HFF-Myc (cell line): ENCODE results near the gene ABHD16B.
A peak's percentile ranks its signal among the peaks of the same experiment; 100 is the strongest.

Source experiments
- DNase-seq: peaks from one replicate; pipeline ENCODE4 v3.0.0-alpha.2; 2011; ENCODE audit warnings: low read depth; ENCODE audit errors: extremely low read depth
- H3K4me3 ChIP-seq: replicated peaks from 2 replicates; pipeline ENCODE4 v1.5.1; 2011; ENCODE audit warnings: low read depth, mild to moderate bottlenecking, control low read depth, low read length
- CTCF ChIP-seq: IDR thresholded peaks from 2 replicates; pipeline ENCODE4 v1.5.1; 2012; ENCODE audit warnings: mild to moderate bottlenecking, low read depth, low read length, control low read depth; ENCODE audit errors: missing control alignments

ABHD16B gene

GRCh38 chr20:63894358-63895201 is 33.3 kb downstream of the ABHD16B start, which contains the start of gene DNAJC5:
Gene DNAJC5 (plus strand): TSS chr20:63895126. CDS start chr20:63928346, 33,220 bp downstream.
- H3K4me3 ChIP-seq, result peak within 1 kb of the TSS; percentile 60
- DNase-seq, result peak; percentile 52
- TF ChIP-seq CTCF, result no peak

GRCh38 chr20:63895202-63895951 is 34.1 kb downstream of the ABHD16B start:
- peak overlapping the region; percentile 60 for H3K4me3 ChIP-seq
- TF ChIP-seq CTCF, result no peak
- no peak for DNase-seq

GRCh38 chr20:63895952-63896263 is 34.6 kb downstream of the ABHD16B start:
- DNase-seq, result no peak
- no peak for TF ChIP-seq CTCF
- H3K4me3 ChIP-seq, result peak overlapping the region; percentile 60

- no peak for DNase-seq
- H3K4me3 ChIP-seq, result peak overlapping the region; percentile 60
- TF ChIP-seq CTCF, result no peak
Observed at GRCh38 chr20:63896264-63897105, 35.2 kb downstream of the ABHD16B start.

- H3K4me3 ChIP-seq, result no peak overlapping the region
- no peak for TF ChIP-seq CTCF
- DNase-seq, result no peak
Observed at GRCh38 chr20:63897978-63898561, 36.8 kb downstream of the ABHD16B start.

GRCh38 chr20:63898882-63899558 is 37.7 kb downstream of the ABHD16B start:
- no peak overlapping the region for H3K4me3 ChIP-seq
- no peak for DNase-seq
- no peak for TF ChIP-seq CTCF
